ENCODE data around the gene KCNK7. TPM values are rescaled to one million over a fixed set of nuclear protein-coding genes. Genes with fewer than 3 reads are reported as not detected.

KCNK7 gene
- total RNA-seq, 1 donor: not detected

DNA sequence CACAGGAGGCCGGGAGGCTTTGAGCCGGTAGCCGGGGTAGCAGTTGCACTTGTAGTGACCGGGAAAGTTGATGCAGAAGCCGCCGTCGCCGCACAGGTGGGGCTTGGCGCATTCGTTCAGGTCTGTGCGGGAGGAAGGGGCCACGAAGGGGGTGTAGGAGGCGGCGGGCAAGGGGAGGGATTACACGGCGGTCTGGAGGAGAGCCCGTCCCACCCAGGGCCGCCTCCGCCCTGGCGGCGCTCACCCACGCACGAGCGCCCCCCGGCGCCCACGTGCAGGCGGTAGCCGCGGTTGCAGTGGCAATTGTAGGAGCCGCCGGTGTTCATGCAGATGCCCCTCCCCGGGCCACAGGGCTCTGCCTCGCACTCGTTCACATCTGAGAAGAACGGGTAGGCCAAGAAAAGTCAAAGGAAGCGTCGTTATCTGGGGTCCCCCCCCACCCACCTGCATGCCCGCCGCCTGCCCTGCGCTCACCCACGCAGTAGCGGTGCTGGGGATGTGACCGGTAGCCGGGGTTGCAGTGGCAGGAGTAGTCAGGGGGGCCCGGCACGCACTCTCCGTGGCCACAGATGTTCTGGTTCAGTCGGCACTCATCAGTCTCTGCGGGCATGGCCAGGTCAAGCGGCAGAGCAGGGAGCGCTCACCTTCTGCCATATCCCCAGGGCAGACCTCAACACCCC lies 48.0 kb downstream of the KCNK7 start:
- Histone ChIP-seq H2AFZ (ENCODE audit: low read length) (no peak overlapping the region), H4K20me1 (ENCODE audit: insufficient read depth, low read length) (peaks cover 30% of the 10 kb centered on the region), H3K36me3 (ENCODE audit: insufficient read depth, low read length) (peaks cover 77% of the 10 kb centered on the region), H3K4me3 (ENCODE audit: insufficient read depth, low read length) (no peak overlapping the region), H3K27me3 (ENCODE audit: insufficient read depth, low read length) (no peaks in the 10 kb centered on the region), H3K27ac (ENCODE audit: low read depth, low read length) (no peak overlapping the region), H3K4me2 (ENCODE audit: insufficient read depth, low read length) (no peak overlapping the region), H3K4me1 (ENCODE audit: insufficient read depth, low read length) (no peaks in the 10 kb centered on the region), H3K79me2 (ENCODE audit: insufficient read depth, low read length) (peaks cover 1% of the 10 kb centered on the region), H3K9me3 (ENCODE audit: low read depth, low read length) (no peaks in the 10 kb centered on the region)
- DNase-seq (ENCODE audit: insufficient read length, low spot score, missing footprints): peak; percentile 63
- TF ChIP-seq CTCF (IDR thresholded peaks at IDR 0.05; ENCODE audit: extremely low read depth, low read depth, low read length): no peak

DNA sequence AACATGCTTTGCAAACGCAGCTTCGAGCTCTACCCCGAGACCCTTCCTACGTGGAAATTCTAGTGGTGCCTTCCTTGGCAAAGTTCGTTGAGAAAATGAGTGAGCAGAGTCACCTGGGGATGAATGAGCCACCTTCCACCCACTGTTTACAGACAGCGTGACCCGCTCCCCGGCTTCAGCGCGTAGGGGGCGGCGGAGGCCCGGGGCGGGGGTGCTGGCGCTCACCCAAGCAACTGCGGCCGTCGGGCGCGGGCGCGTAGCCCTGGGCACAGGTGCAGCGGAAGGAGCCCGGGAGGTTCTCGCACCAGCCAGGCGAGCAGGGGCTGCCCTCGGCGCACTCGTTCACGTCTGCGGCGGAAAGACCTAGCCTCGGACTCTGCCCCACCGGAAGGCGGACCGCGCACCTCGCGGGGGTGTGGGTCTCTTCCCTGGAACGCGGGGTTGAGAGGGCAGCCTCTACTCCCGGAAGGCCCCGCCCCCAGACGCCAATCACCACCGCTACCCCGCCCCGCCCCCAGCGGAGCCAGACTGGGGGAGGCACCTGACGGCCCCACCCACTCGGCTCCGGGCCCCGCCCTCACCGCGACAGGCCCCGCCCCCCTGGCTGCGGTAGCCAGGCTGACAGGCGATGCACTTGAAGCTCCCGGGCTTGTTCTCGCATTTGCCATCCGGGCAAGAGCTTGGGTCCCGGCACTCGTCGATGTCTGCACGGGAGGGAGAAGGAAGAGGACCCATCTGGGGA lies 49.2 kb downstream of the KCNK7 start:
- Histone ChIP-seq H3K79me2 (ENCODE audit: insufficient read depth, low read length) (no peaks in the 10 kb centered on the region), H3K36me3 (ENCODE audit: insufficient read depth, low read length) (peaks cover 75% of the 10 kb centered on the region), H3K27ac (ENCODE audit: low read depth, low read length) (no peak overlapping the region), H3K4me3 (ENCODE audit: insufficient read depth, low read length) (no peak overlapping the region), H3K9me3 (ENCODE audit: low read depth, low read length) (no peaks in the 10 kb centered on the region), H3K4me2 (ENCODE audit: insufficient read depth, low read length) (no peak overlapping the region), H3K27me3 (ENCODE audit: insufficient read depth, low read length) (no peaks in the 10 kb centered on the region), H3K4me1 (ENCODE audit: insufficient read depth, low read length) (peaks cover 1% of the 10 kb centered on the region), H2AFZ (ENCODE audit: low read length) (no peak overlapping the region), H4K20me1 (ENCODE audit: insufficient read depth, low read length) (peaks cover 21% of the 10 kb centered on the region)
- no peak for TF ChIP-seq CTCF (IDR thresholded peaks at IDR 0.05; ENCODE audit: extremely low read depth, low read depth, low read length)
- DNase-seq (ENCODE audit: insufficient read length, low spot score, missing footprints): peak; percentile 83

DNA sequence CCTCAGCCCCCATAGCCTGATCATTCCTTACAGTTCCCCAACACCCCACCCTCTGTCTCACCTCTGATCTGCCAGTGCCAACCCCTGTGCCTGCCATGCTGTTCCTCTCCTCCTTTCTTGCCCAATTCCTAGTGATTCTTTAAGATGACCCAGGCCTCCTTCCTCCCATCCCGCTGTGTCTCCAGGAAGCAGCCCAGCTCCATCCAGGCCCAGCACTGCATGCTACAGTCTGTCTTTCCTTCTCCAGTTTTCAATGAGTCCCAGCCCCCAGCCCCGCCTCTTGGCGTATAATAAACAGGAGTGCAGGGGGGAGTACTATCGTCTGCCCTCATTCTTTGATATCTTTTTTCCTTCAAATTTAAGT lies 49.8 kb downstream of the KCNK7 start:
- Histone ChIP-seq H3K27me3 (ENCODE audit: insufficient read depth, low read length) (no peaks in the 10 kb centered on the region), H3K4me2 (ENCODE audit: insufficient read depth, low read length) (no peak overlapping the region), H2AFZ (ENCODE audit: low read length) (no peak overlapping the region), H3K27ac (ENCODE audit: low read depth, low read length) (no peak overlapping the region), H3K4me1 (ENCODE audit: insufficient read depth, low read length) (peaks cover 7% of the 10 kb centered on the region), H3K4me3 (ENCODE audit: insufficient read depth, low read length) (no peak overlapping the region), H3K79me2 (ENCODE audit: insufficient read depth, low read length) (no peaks in the 10 kb centered on the region), H3K36me3 (ENCODE audit: insufficient read depth, low read length) (peaks cover 71% of the 10 kb centered on the region), H4K20me1 (ENCODE audit: insufficient read depth, low read length) (peaks cover 17% of the 10 kb centered on the region), H3K9me3 (ENCODE audit: low read depth, low read length) (no peaks in the 10 kb centered on the region)
- no peak for TF ChIP-seq CTCF (IDR thresholded peaks at IDR 0.05; ENCODE audit: extremely low read depth, low read depth, low read length)
- peak; percentile 69 for DNase-seq (ENCODE audit: insufficient read length, low spot score, missing footprints)

Small RNA genes lying within 50 kb of the gene (small RNA-seq; reads per million reads assigned to genes)
- gene AP001362.1: not detected
- gene MIR4690: not detected

Other genes starting within 250 kb of the KCNK7 start
- gene TIGD3, start 241.0 kb downstream of the KCNK7 start, total RNA-seq: not detected in 2 replicates
- 4.1 and 4.3 TPM in 2 replicates for gene SLC25A45, start 213.2 kb downstream of the KCNK7 start, total RNA-seq
- gene FRMD8, start 209.2 kb downstream of the KCNK7 start, total RNA-seq: 62.2 and 78.2 TPM in 2 replicates
- gene NEAT1, start 173.0 kb downstream of the KCNK7 start, total RNA-seq: 818 and 1,122 TPM in 2 replicates
- gene MALAT1, start 96.8 kb downstream of the KCNK7 start, total RNA-seq: 19,002 and 21,612 TPM in 2 replicates
- gene SCYL1, start 70.7 kb downstream of the KCNK7 start, total RNA-seq: 109 and 115 TPM in 2 replicates
- gene LTBP3, start 37.4 kb downstream of the KCNK7 start, total RNA-seq: 40.7 and 41.6 TPM in 2 replicates
- 37.1 and 42.3 TPM in 2 replicates for gene ZNRD2, start 25.3 kb downstream of the KCNK7 start, total RNA-seq
- gene FAM89B, start 23.3 kb downstream of the KCNK7 start, total RNA-seq: 31.5 and 36.2 TPM in 2 replicates
- 43.9 and 58.6 TPM in 2 replicates for gene EHBP1L1, start 19.7 kb downstream of the KCNK7 start, total RNA-seq
- gene MAP3K11, start 18.4 kb upstream of the KCNK7 start, total RNA-seq: 19.4 and 21.4 TPM in 2 replicates
- gene PCNX3, start 20.0 kb upstream of the KCNK7 start, total RNA-seq: 26.5 and 27.9 TPM in 2 replicates
- 12.7 and 15.2 TPM in 2 replicates for gene SIPA1, start 42.3 kb upstream of the KCNK7 start, total RNA-seq
- 29.2 and 31.8 TPM in 2 replicates for gene RELA, start 67.1 kb upstream of the KCNK7 start, total RNA-seq
- 37.4 and 44.2 TPM in 2 replicates for gene KAT5, start 116.5 kb upstream of the KCNK7 start, total RNA-seq
- gene RNASEH2C, start 125.0 kb upstream of the KCNK7 start, total RNA-seq: 27.4 and 27.9 TPM in 2 replicates
- 15.3 and 18.1 TPM in 2 replicates for gene AP5B1, start 185.2 kb upstream of the KCNK7 start, total RNA-seq
- not detected in 2 replicates for gene OVOL1, start 191.3 kb upstream of the KCNK7 start, total RNA-seq
- gene SNX32, start 238.2 kb upstream of the KCNK7 start, total RNA-seq: 1.1 and 1.5 TPM in 2 replicates